Glomerular visceral epithelial cell (primary cell): ENCODE results near the gene TLCD3B.
A peak's percentile ranks its signal among the peaks of the same experiment; 100 is the strongest.
"Not testable (repeated sequence)": the region's sequence is repeated elsewhere in the genome, so short reads cannot be mapped to it uniquely, and the experiment has no call there.

ENCODE experiments used
- DNase-seq: peaks from one replicate; pipeline ENCODE4 v3.0.0-alpha.2; 2016; ENCODE audit errors: extremely low spot score

TLCD3B gene

DNA sequence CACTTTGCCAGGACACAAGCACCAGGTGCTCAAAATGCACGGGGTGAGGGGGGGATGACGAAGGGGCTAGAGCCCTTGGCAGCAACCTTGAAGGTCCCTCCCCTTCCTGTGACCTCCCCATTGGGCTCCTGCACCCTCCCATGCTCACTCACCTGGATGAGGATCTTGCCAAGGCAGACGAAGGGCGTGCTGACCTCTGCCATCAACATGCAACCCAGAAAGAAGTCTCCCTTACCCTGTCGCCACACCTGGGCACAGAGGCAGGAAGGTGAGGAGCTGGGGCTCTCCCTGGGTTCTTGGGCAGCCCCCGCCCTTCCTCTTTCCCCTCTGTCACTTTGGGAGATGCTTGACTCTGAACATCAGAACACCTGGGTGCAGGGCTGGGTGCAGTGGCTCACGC lies 5.5 kb downstream of the TLCD3B start:
- no peak for DNase-seq

DNA sequence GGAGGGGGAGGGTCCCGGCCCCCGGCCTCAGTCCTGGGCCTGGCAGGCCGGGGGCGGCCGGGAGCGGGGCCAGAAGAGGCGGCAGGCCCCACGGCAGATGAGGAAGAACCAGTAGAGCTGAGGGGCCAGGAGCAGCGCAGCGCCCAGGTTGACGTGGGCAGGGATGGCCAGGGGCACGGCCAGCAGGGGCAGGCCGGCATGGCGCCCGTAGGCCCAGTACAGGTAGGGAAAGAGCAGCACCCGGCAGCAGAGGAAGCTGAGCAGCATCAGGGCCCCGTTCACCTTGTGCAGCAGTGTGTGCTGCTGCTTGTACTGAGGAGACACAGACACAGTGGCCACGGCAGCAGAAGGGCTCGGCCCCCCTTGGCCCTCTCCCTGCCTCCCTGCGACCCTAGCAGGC lies 5.9 kb downstream of the TLCD3B start:
- no peak for DNase-seq

DNA sequence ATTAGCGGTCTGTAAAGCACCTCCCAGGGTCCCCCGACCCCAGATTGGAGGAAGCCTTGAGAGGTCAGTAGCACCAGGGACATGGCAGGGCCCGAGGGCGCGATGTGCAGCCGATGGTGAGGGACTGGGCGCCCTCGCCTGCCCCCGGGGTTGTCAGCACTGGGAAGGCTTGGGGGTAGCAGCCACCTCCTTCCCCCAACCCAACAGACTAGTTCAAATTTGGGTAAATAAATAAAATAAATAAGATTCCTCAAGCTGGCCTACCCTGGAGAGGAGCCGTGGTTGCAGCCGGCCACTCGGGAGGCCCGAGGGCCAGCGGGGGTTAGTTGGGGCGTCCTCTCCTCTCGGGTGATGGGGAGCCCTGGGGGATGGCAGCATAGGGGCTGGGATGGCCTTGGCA lies 6.6 kb downstream of the TLCD3B start:
- DNase-seq, result no peak

DNA sequence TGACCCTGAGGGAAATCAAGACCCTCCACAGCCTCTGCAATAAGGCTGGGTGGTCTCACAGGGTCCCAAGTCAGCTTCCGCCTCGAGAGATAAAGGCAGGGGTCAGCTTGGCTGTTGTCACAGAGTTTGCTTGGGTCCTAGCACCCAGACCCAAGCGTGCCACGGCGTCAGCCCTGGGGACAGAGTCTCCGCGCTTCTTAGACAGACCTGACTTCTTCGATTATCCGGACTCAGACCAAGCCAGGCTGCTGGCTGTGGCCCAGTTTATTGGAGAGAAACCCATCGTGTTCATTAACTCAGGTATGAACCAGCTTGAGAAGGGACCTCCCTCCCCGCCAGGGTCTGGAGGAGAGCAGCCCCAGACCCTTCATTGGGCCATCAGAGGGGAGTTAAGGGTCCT lies 7.5 kb downstream of the TLCD3B start:
- DNase-seq, result no peak

DNA sequence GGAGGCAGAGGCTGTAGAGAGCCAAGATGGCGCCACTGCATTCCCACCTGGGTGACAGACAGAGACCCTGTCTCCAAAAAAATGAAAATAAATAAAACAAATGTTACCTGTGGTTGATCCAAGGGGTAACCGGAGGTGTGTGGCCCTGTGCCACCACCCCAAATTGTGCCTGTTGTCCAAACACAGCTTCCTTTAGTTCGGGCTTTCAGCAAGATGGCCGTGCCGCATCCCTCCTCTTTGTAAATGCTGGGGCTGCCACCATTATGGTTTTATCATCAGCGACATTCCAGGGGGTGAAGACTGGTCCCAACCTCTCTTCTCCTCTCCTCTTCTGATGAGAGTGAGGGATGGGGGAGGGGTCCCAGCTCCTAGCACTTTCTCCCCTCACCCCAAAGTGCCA lies 8.2 kb downstream of the TLCD3B start, which contains the start of gene C16orf92:
TSS of gene C16orf92 (plus strand) at position 312 of the 400 bp plus-strand sequence. CDS start 143 bp downstream, outside the sequence.
- no peak for DNase-seq

DNA sequence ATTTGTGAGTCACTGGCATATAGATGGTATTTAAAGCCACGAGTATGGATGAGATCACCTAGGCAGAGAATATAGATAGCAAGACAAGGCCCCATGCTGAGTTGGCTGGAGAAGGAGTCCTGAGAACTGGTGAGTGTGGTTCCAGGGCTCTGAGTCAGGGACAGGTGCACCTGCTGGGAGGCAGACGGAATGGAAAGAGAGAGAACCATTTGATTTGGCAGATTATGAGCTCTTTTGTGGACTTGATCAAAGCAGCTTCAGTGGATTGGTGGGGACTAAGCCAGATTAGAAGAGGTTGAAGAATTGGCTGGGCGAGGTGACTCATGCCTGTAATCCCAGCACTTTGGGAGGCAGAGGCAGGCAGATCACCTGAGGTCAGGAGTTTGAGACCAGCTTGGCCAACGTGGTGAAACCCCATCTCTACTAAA lies 12.3 kb downstream of the TLCD3B start:
- peak; percentile 79 for DNase-seq

DNA sequence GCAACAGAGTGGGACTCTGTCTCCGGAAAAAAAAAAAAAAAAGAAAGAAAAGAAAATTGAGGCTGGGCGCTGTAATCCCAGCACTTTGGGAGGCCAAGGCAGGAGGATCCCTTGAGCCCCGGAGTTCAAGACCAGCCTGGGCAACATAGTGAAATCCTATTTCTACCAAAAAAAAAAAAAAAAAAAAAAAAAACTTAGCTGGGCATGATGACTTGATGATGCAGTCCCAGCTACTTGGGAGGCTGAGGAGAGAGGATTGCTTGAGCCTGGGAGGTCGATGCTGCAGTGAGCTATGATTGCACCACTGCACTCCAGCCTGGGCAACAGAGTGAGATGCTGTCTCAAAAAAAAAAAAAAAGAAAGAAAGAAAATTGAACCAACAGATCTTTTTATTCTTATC lies 13.1 kb downstream of the TLCD3B start:
- DNase-seq, result not testable (repeated sequence)

DNA sequence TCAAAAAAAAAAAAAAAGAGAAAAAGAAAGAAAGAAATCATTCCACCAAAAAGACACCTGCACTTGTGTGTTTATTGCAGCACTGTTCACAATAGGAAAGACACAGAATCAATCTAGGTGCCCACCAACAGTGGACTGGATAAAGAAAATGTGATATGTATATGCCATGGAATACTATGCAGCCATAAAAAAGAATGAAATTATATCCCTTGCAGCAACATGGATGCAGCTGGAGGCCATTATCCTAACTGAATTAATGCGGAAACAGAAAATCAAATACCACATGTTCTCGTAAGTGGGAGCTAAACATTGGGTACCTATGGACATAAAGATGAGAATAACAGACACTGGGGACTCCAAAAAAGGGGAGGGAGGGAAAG lies 13.8 kb downstream of the TLCD3B start:
- DNase-seq, result no peak

DNA sequence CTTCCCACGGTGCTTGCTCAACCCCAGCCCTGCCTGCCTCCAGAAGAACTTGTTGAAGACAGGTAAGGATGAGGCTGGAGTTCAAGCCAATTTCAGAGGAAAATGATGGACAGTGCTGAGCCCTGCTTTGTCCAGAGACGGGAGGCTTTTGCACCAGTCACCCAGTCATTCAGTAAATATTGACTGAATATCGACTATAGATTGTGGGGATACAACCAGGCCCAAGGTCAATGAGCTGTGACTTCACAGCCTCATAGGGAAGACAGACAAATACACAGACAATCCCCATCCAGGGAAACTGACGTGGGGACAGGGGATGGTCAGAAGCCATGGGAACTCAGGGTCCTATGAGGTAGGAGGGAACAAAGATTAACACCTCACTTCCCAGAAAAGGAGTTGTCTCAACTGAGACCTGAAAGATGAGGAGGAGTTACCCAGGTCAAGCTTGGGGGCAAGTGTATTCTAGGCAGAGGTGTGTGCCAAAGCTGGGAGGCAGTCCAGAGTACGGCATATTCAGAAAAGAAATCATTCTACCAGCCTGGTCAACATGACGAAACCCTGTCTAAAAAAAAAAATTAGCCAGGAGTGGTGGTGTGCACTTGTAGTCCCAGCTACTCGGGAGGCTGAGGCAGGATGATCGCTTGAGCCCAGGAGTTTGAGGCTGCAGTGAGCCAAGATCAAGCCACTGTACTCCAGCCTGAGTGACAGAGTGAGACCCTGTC lies 14.4 kb downstream of the TLCD3B start:
- DNase-seq, result no peak

DNA sequence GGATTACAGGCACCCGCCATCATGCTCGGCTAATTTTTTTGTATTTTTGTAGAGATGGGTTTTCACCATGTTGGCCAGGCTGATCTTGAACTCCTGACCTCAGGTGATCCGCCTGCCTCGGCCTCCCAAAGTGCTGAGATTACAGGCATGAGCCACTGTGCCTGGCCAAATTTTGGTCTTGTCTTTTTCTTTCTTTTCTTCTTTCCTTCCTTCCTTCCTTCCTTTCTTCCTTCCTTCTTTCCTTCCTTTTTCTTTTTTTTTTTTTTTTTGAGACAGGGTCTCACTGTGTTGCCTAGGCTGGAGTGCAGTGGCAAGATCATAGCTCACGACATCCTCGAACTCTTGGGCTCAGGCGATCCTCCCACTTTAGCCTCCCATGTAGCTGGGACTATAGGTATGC lies 15.6 kb downstream of the TLCD3B start:
- DNase-seq, result not testable (repeated sequence)

DNA sequence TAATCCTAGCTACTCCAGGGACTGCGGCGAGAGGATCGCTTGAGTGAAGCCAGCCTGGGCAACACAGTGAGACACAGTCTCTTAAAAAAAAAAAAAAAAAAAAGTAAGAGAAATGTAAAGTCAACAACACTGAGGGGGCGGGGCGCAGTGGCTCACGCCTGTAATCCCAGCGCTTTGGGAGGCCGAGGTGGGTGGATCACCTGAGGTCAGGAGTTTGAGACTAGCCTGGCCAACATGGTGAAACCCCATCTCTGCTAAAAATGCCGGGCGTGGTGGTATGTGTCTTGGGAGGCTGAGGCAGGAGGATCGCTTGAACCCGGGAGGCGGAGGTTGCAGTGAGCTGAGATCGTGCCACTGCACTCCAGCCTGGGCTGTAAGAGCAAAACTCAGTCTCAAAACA lies 18.5 kb downstream of the TLCD3B start:
- DNase-seq, result not testable (repeated sequence)

DNA sequence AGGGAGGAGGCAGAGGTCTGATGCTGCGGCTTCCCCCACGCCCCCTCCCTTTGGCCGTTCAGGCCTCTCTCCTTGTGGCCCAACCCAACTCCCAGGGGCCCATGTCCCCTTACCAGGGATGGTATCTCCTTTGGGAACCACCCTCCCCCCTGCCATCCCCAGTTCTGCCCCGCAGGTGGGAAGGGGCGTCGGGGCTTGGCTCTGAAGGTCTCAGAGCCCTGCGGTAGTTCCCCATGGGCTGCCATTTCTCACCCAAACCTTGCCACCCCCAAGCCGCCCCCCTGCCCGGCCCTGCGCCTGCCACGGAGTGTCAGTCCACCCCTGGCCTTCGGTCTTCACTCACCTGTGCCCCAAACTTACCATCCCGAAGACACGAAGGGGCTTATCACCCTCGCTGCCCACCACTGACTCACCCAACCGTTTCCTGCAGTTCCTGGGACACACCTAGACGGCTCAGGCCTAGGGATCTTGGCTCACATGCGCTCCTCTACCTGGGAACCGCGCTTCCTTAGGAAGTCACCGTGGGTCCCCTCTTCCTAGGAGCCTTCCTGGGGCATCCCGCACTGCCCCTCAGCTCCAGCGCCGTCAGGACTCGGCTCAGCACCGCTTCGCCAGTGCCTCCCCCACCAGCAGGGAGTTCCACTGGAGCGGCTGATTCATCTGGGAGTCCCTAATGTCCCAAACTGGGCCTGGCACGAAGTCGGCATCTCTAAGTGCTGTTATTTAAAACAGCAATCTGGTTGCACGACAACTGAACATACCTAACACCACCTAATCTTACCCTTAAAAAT lies 19.2 kb downstream of the TLCD3B start:
- no peak for DNase-seq

DNA sequence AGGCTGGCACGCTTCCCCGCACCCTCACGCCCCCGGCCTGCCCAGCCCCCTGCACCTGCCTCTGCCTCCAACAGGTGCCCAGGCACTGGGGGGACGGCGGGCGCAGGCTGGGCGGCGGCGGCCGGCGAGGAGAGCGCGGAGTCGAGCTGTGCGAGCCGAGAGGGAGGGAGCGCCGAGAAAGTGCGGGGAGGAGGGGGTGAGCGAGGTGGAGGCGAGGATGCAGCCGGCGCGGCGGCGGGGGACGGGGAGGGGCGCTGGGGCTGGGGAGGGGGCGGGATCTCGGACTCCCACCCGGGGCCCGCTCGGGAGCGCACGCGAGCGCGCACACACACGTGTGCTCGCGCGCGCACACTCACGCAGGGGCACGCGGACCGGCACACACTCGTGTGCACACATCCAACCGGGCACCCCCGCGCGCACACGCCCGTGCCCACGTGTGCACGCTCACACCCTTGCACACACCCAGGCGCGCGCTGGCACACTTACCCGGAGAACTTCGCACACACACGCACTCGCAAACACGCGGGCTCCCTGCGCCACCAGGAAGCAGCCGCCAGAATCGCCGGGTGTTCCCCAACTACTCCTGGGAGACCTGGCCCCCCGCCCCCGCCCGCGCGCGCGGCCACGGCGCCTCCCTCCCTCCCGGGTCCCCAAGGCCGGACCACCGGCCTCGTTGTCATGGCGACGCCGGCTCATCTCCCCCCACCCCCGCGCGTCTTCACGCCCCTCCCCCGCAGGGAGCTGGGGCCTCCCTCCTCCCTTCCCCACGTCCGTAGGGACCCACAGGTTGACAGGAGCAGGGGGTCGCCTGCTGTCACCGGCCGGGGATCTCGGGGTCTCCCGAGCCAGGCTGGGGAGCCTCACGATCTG lies 20.0 kb downstream of the TLCD3B start, which contains the start of gene DOC2A:
TSS of gene DOC2A (minus strand) at position 184 of the 870 bp plus-strand sequence. CDS start 805 bp downstream, outside the sequence.
- DNase-seq, result no peak

DNA sequence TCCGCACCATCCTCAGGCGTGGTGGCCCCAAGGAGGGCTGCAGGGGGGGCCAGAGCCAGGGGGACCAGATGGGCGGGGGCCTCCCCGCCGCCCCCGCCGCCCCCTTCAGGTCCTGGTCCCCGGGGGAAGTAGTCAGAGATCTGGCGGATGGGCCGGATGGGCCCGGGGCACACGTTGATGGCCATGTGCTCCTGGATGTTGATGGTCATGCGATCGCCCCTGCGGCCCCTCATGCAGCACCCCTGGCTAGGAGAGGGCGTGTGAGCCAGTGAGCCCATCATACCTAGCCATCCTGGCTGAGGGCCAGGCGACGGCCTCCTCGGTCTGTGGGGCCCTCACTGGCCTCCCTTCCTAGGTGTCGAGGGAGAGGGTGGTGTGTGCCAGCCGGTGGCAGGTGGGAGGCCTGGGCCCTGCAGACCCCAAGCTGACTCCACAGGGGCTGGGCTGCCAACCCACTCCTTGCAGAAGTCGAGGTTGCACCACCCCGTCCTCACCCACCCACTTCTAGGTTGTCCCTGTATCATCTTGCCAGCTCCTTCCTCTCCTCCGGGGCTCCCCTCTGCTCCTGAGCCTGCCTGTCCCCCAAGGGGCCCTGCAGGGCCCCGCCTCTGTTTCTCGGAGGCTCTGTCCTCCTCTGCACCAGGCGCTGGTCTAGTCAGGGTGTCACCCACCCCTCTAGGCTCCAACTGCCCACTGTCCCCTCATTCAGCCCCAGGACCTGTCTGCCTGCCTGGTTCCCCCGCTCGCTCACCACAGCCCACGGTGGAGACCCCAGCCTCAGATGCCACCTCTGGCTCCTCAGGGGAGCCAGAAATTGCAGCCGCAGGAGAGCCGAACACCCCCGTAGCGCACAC lies 20.9 kb downstream of the TLCD3B start:
- no peak for DNase-seq

DNA sequence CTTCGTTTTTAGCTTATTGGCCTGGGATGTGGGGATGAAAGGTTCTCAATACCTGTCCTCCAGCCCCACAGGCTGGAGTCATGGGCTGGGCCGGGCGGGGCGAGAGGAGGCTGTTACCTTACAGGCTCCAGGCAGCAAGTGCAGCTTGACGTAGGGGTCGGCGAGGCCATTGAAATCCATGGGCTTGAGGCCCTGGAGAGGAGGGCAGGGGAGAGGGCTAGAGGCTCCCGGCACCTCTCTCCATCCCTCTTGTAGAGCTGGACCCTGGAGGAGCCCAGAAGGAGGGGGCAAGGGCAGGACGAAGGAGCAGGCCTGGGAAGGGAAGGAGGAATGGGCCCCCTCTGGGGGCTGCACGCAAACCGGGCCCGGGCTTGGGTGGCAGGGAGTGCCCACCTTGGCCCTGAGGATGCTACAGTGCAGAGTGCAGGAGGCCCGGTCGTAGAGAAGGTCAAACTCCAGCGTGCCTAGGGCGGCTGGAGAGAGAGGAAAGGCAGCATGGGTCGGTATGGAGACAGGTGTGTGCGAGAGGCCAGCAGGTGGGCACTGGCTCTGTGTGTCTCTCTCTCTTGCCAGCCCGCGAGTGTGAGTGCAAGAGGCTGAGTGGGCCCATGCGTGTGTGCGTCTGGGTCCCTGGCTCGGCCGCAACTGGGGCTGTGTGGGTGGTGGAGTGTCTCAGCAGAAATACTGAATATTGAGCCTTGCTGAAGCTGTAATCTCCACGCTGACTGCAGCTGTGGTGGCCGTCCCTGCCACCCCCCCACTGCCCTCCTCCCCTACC lies 21.8 kb downstream of the TLCD3B start:
- DNase-seq, result no peak

DNA sequence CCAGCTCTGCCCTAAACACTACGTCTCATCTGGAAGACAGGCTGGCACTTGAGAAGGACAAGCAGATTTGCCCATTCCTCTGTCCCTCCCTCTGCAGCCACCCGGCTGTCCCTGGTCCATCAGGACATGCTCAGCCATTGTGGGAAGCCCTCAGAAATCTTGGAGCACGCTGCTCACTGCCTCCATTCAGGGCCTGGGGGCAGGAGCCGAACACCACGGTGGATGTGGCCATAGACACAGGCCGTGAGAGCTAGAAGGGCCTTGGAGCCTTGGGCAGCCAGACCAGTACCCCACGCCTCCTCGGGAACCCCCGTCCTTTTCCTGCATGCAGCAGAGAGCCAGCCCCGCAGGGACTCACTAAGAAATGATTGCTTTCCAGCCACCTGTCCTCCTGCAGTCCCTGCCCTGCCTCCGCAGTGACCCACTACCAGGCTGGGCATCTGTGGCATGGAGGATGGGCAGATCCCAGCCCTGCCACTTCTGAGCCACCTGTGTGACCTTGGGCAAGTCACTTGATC lies 23.6 kb downstream of the TLCD3B start:
- DNase-seq, result no peak

DNA sequence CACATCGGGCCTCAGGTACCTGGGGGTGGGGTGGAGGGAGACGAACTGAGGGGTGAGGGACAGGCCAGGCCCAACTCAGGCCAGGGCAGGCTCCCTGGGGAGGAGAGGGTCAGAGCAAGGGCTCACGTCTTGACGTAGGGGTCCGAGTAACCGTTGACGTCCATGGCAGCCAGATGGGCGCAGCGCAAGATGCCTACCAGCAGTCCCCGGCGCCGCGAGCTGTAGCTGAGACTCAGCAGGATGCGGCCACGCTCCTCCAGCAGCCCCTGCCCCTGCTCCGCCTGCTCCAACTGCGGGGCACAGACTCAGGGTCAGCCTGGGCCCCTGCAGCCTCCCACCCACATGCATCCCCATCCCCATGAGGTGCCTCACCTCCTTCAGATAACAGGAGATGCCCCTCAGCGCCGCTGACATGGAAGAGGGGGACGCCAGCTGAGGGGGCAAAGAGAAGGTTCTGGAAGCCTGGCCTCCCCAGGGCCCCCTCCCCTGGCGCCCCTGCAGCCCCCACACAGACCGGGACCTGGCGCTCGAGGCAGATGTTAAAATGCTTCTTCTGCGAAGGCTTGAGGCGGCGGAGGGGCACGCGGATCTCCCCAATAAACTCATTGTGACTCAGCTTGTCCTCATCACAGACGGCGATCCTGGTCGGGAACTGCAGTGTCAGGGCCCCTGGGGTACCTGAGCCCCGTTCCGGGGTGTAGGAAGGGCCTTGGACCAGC lies 24.3 kb downstream of the TLCD3B start:
- DNase-seq, result no peak

DNA sequence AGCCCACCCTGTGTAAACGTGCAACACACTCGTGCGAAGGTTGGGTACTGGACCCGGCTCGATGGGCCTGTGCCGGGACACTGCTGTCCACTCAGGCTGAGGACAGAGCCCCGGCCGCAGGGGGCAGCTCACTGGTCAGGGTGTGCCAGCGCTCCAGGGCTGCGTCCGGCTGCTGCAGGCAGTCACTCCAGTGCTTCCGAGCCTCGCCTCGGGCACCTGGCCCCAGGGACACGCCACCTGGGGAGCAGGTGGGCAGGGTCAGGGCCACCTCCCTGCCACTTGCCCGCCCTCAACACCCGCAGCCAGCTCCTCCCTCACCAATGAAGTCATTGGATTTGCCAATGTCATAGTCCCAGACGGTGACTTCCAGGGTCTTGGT lies 25.0 kb downstream of the TLCD3B start:
- DNase-seq, result no peak

DNA sequence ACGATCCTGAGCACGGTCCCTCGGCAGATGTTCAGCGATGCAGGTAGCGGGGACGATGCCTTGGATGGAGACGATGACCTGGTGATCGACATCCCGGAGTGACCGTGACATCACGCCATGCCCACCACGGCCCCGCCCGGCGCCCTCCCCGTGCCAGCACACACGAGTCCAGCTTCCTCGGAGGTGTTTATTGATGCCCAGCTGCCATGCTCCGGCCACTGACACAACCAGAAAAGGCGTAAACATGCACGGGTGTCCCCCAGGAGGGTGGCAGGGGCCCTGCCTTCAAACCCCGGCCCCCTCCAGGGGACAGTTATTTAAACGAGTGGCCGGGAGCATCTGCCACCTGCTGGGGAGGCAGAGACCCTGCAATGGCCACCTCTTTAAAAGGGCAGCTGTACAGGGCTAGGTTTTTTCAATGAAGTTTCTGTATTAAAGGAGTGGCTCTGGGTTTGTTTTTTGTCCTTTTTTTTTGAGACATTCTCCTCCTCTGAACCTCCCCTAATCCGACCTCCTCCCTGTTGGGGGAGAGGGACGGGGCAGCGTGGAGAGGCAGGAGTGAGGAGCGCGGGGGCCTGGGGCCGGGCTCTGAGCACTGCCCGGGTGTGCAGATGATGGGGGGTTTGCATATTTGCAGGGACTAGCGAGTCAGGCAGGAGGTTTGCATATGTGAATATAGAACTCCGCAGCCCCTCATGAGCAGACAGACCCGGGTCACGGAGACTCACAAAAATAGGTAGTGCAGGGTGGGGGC lies 25.6 kb downstream of the TLCD3B start:
- peak; percentile 40 for DNase-seq
